ENCODE data around the gene FAF1.

Gene FAF1

DNA sequence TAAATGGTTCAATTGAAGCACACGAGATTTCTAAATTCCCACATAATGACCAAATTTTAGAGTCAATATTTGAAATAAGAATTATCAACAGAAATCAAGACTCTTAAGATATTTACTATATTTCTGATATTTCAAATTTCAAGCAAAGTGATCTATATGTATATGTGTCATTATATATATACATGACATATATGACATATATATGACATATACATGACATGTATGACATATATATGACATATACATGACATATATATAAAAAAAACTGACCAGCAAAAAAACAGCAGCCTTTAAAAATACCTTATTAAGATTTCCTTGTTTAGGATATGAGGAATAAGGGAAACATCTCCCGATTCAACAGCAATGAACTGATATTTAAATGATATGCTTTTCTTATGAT is 266.2 kb downstream of the FAF1 start:
- DNase-seq = no peak

DNA sequence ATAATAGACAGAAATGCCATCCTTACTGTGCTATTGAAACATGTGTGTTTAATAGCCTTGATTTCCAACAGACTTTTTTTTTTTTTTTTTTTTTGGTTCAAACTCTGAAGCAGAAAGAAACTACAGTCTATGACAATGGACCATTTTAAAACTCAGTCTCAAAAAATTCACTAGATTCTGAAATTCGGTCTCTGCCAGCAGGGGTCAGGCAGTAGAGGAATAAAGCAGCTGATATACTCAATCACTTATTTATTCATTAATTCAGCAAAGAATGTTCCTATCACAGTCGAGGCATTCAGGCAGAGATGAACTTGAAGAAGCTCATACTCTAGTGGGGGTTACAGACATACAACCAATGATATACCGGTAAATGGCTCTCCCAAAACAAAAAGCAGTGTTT is 275.9 kb downstream of the FAF1 start:
- no peak for DNase-seq

DNA sequence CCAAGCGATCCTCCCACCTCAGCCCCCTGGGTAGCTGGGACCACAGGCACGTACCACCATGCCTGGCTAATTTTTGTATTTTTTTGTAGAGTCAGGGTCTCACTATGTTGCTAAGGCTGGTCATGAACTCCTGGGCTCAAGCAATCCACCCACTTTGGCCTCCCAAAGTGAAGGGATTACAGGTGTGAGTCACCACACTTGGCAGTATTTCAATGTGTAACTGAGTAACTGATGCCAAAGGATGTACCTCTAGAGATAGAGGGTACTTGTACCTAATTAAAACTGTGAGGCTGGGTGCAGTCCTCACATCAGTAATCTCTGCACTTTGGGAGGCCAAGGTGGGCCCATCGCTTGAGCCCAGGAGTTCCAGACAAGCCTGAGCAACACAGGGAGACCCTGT is 278.1 kb downstream of the FAF1 start:
- DNase-seq = no peak

GRCh38 chr1:50667710-50668356 is 292.2 kb downstream of the FAF1 start:
- no peak for DNase-seq

GRCh38 chr1:50667272-50667671 is 292.8 kb downstream of the FAF1 start:
- no peak for DNase-seq

- DNase-seq = no peak
Observed at GRCh38 chr1:50666849-50667248, 293.2 kb downstream of the FAF1 start.

- no peak for DNase-seq
Observed at GRCh38 chr1:50665413-50665812, 294.7 kb downstream of the FAF1 start.

DNA sequence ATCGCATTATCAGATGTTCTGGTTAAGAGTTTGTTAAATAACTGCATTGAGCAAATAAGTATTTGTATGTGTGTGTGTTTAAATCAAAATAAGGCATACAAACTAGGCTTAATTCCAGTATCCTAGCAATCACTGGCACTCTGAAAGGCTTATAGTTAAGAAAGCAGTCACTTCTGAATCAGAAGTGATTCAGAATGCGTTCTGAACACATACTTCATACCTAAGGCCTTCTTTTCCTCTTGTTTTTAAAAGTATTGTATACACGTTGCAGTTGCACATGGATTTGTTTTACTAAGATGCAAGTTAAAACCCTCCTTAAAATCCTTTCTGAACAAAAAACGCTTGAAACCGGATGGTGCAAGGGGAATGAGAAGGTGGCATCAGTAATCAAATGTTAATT is 298.4 kb downstream of the FAF1 start:
- no peak for DNase-seq

- no peak for DNase-seq
Observed at GRCh38 chr1:50659107-50659662, 300.9 kb downstream of the FAF1 start.

GRCh38 chr1:50658459-50659076 is 301.5 kb downstream of the FAF1 start:
- DNase-seq = no peak

DNA sequence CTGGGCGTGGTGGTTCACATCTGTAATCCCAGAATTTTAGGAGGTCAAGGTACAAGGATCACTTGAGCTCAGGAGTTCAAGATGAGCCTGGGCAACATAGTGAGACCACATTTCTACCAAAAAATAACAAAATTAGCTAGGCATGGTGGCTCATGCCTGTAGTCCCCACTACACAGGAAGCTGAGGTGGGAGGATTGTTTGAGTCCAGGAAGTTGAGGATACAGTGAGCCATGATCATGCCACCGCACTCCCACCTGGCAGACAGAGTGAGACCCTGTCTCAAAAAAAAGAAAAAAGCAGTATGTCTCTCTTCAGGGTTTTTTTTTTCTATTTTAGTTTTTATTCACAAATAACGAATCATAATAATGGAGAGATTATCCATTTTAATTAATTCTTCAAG is 303.1 kb downstream of the FAF1 start:
- DNase-seq = no peak

- DNase-seq = no peak
Observed at GRCh38 chr1:50651476-50652263, 308.4 kb downstream of the FAF1 start.

GRCh38 chr1:50646526-50646925 is 313.5 kb downstream of the FAF1 start:
- DNase-seq = no peak

DNA sequence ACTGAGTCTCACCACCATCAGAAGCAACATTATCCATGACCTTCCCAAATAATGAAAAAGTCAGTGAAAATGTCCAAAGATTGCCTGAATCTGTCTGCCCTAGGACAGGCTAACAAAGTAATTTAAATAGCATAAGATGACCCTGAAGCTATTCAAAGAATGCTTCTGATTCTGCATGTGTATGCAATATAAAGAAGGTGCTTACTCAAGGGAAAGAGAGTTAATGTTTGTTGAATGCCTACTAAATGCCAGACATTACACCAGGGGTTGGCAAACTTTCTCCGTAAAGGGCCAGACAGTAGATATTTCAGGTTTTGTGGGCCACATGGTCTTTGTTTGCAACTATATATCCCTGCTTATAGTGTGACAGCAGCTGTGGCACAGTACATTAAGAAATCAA is 314.9 kb downstream of the FAF1 start:
- no peak for DNase-seq

DNA sequence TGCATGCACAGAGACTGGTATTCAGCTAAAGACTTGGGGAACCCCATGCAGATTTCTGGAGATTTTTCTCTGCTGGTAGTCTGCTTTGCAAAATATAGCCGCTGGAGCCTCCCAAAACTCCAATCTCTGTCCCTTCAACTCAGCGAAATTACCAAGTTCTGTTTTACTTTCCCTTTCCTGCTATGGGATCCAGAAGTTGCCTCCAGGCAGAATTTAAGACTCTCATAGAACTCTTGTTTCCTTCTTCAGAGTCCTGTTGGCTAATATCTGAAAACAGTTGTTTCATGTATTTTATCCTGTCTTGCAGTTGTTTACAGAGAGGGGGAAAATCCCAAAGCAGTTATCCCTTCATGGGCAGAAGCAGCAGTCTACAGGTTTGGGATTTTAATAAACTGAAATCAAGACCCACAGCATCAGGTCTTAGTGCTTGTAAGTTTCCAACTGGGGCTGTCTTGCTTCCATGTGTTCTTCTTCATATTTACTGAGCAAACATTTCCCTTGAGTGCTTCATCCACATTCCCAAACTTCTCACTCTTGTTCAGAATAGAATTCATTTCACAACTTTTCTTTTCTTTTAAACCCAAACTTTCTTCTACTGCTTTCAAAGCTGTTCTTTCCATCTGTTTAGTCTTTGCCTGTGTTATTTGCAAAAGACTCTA is 315.5 kb downstream of the FAF1 start:
- DNase-seq = no peak

DNA sequence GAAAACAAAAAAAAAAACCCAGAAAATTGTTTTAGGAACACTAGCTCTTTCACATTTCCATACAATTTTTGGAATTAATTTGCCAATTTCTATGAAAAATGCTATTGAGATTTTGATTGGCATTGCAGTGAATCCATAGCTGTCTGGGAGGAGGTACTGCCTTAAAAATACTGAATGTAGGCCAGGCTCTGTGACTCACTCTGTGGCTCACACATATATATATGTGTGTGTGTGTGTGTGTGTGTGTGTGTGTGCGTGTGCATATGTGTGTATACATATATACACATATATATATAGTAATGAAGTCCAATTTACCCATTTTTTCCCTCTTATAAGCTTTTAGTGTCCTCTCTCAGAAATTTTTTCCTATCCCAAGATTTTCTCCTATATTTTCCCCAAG is 322.6 kb downstream of the FAF1 start:
- DNase-seq = no peak

GRCh38 chr1:50634251-50634650 is 325.8 kb downstream of the FAF1 start:
- DNase-seq = no peak

- no peak for DNase-seq
Observed at GRCh38 chr1:50633465-50633864, 326.6 kb downstream of the FAF1 start.

DNA sequence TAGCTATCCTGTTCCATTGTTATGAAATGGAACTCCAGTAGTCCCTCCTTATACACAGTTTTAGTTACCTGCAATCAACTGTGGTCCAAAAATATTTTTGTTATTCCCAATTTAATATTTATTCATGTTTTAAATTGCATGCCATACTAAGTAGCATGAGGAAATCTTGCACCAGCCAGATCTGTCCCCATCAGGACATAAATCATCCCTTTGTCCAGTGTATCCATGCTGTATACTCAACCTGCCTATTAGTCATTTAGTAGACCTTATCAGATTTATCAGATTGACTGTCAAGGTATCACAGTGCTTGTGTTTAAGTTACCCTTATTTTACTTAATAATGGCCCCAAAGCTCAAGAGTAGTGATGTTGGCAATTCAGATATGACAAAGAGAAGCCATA is 328.9 kb downstream of the FAF1 start:
- DNase-seq = no peak

GRCh38 chr1:50622259-50622658 is 337.8 kb downstream of the FAF1 start:
- DNase-seq = no peak

DNA sequence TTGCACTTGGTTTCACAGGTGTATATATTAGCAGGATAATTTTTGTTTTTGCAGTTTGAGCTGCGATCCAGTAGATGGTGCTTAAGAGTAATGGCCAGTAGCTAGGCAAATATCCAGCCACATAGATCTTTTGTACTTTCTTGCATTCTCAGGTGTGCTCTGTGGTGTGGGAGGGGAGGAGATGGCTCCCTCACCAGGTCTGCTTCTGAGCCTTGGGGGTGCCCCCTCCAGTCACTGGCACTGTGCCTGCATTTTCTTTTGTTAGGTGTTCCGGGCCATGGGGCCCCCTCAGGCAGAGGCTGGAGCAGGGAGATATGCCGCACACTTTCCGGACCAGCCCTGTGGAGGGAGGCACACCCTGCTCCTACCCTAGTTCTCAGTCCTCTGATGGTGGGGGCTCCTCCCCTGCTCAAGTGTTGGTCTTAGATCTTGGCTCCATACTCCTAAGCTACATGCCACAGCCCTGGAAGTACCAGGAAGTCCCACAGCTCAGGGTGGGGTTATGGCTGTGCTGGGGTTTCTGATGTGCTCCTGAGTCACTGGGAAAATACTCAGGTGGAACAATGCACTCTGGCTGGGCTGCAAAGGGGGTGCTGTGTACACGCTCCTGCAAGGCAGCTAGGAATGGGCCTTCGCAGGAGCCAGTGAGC is 339.3 kb downstream of the FAF1 start:
- DNase-seq = no peak

DNA sequence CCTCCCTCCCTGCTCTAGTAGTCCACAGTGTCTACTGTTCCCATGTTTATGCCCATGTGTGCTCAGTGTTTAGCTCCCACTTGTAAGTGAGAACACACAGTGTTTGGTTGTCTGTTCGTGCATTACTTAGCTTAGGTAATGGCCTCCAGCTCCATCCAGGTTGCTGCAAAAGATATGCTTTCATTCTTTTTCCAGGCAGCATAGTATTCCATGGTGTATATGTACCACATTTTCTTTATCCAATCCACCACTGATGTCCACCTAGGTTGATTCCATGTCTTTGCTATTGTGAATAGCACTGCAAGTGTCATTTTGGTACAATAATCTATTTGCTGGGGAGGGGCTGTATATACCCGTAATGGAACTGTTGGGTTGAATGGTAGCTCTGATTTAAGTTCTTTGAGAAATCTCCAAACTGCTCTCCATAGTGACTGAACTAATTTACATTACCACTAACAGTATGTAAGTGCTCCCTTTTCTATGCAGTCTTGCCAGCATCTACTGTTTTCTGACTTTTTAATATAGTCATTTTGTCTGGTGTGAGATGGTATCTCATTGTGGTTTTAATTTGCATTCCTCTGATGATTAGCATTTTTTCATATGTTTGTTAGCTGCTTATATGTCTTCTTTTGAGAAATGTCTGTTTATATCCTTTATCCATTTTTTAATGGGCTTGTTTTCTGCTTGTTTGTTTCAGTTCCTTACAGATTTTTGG is 344.9 kb downstream of the FAF1 start:
- DNase-seq = no peak

Data from suppressor macrophage treated with lipopolysaccharide for 1 hour (primary cell).